ENCODE measurements around the gene DMXL2. TPM values are rescaled to one million over a fixed set of nuclear protein-coding genes. Genes with fewer than 3 reads are reported as not detected.
"Not testable (repeated sequence)": the region's sequence is repeated elsewhere in the genome, so short reads cannot be mapped to it uniquely, and the experiment has no call there.

The DMXL2 gene
- polyA plus RNA-seq, 1 of the 3 experiments (the other 2 are of a cell fraction): 6.4 TPM

- CTCF ChIA-PET: not testable (repeated sequence)
These were observed 49.2 kb downstream of the DMXL2 start for GRCh38 chr15:51573352-51573751.

GRCh38 chr15:51568939-51569784, 53.4 kb downstream of the DMXL2 start:
- H3K9me2 ChIP-seq; POLR2A ChIA-PET; H3K4me3 ChIP-seq (ENCODE audit: low read depth in 2 of 2, low read length in 1 of 2); H4K20me1 ChIP-seq (ENCODE audit: insufficient read depth); H3K27ac ChIP-seq (ENCODE audit: low read depth in 2 of 2, low read length in 1 of 2); H3F3A ChIP-seq (replicated peaks; ENCODE audit: insufficient read depth); H2AFZ ChIP-seq (ENCODE audit: low read depth); H3K79me2 ChIP-seq (ENCODE audit: insufficient read depth); H3K9me3 ChIP-seq; H3K36me3 ChIP-seq (replicated peaks in 1 of 2; ENCODE audit: control insufficient read depth in 1 of 2, insufficient read depth in 2 of 2, low read length in 1 of 2); DNase-seq; H3K4me2 ChIP-seq; H3K27me3 ChIP-seq (ENCODE audit: insufficient read depth); H3K4me1 ChIP-seq (ENCODE audit: control insufficient read depth in 1 of 2, insufficient read depth in 2 of 2, low read depth in 1 of 2, low read length in 1 of 2); H3K9ac ChIP-seq: not testable (repeated sequence)
- WGBS (ENCODE audit: low lambda C conversion rate): 90% methylated on average over 15 of the region's 18 CpGs
- CTCF ChIA-PET: interaction anchor here (0.5 to 1.2 kb wide), 2 partner anchors 33 to 380 kb away, joined by 3 read pairs; no protein-coding TSS in a partner anchor

More at GRCh38 chr15:51573352-51573751, 49.2 kb downstream of the DMXL2 start:
- H3K36me3 ChIP-seq (replicated peaks in 1 of 2; ENCODE audit: control insufficient read depth in 1 of 2, insufficient read depth in 2 of 2, low read length in 1 of 2); H3K4me2 ChIP-seq; H4K20me1 ChIP-seq (ENCODE audit: insufficient read depth); H3K4me1 ChIP-seq (ENCODE audit: control insufficient read depth in 1 of 2, insufficient read depth in 2 of 2, low read depth in 1 of 2, low read length in 1 of 2); H3K27ac ChIP-seq (ENCODE audit: low read depth in 2 of 2, low read length in 1 of 2); H3K9me2 ChIP-seq; H3K9ac ChIP-seq; H3K9me3 ChIP-seq; H3K27me3 ChIP-seq (ENCODE audit: insufficient read depth); H3K79me2 ChIP-seq (ENCODE audit: insufficient read depth); H2AFZ ChIP-seq (ENCODE audit: low read depth); POLR2A ChIA-PET; H3K4me3 ChIP-seq (ENCODE audit: low read depth in 2 of 2, low read length in 1 of 2); H3F3A ChIP-seq (replicated peaks; ENCODE audit: insufficient read depth); DNase-seq: not testable (repeated sequence)
- 83% methylated on average over 2 of the region's 2 CpGs for WGBS (ENCODE audit: low lambda C conversion rate)

GRCh38 chr15:51561271-51561670, 61.3 kb downstream of the DMXL2 start:
- no peaks in the 10 kb centered on the region for H3K79me2 ChIP-seq (ENCODE audit: insufficient read depth)
- H3F3A ChIP-seq (replicated peaks; ENCODE audit: insufficient read depth): no peaks in the 10 kb centered on the region
- H3K27me3 ChIP-seq (ENCODE audit: insufficient read depth): no peaks in the 10 kb centered on the region
- no peak overlapping the region for H3K4me3 ChIP-seq (ENCODE audit: low read depth in 2 of 2, low read length in 1 of 2)
- no peaks in the 10 kb centered on the region for H4K20me1 ChIP-seq (ENCODE audit: insufficient read depth)
- no peak overlapping the region for H2AFZ ChIP-seq (ENCODE audit: low read depth)
- CTCF ChIA-PET: no interaction called here
- no peak overlapping the region for H3K27ac ChIP-seq (ENCODE audit: low read depth in 2 of 2, low read length in 1 of 2)
- no peaks in the 10 kb centered on the region for H3K9me3 ChIP-seq
- no peak overlapping the region for H3K4me2 ChIP-seq
- DNase-seq: no peak
- POLR2A ChIA-PET: no interaction called here
- H3K9ac ChIP-seq: no peak overlapping the region
- peaks cover 0 to 6% of the 10 kb centered on the region in 2 experiments for H3K36me3 ChIP-seq (replicated peaks in 1 of 2; ENCODE audit: control insufficient read depth in 1 of 2, insufficient read depth in 2 of 2, low read length in 1 of 2)
- no peaks in the 10 kb centered on the region for H3K4me1 ChIP-seq (ENCODE audit: control insufficient read depth in 1 of 2, insufficient read depth in 2 of 2, low read depth in 1 of 2, low read length in 1 of 2)
- 88% methylated on average over 5 of the region's 5 CpGs for WGBS (ENCODE audit: low lambda C conversion rate)
- H3K9me2 ChIP-seq: no peaks in the 10 kb centered on the region
- TF ChIP-seq GATA2 (CRISPR knock-in tag; IDR thresholded peaks at IDR 0.05) (no peak), ELF1 (IDR thresholded peaks at IDR 0.05) (no peak), RXRA (IDR thresholded peaks at IDR 0.05; ENCODE audit: borderline replicate concordance, low read depth) (no peak), SIN3A (IDR thresholded peaks at IDR 0.05; ENCODE audit: borderline replicate concordance, low read depth, low read length) (no peak), TCF12 (IDR thresholded peaks at IDR 0.05) (no peak), MXI1 (IDR thresholded peaks at IDR 0.05; ENCODE audit: low read depth, low read length) (no peak), CHD2 (IDR thresholded peaks at IDR 0.05; ENCODE audit: low read length, partially characterized antibody) (no peak), ZBTB33 (IDR thresholded peaks at IDR 0.05; ENCODE audit: borderline replicate concordance, low read depth) (no peak), PBX3 (IDR thresholded peaks at IDR 0.05) (no peak), MAX (IDR thresholded peaks at IDR 0.05; ENCODE audit: low read depth) (no peak), NRF1 (IDR thresholded peaks at IDR 0.05; ENCODE audit: low read depth, low read length) (no peak), REST (IDR thresholded peaks at IDR 0.05; ENCODE audit: low read depth, low read length) (no peak), MEF2A (IDR thresholded peaks at IDR 0.05; ENCODE audit: borderline replicate concordance, low read depth) (no peak), TEAD4 (IDR thresholded peaks at IDR 0.05; ENCODE audit: borderline replicate concordance, insufficient read depth) (no peak), GABPA (IDR thresholded peaks at IDR 0.05; ENCODE audit: low read depth) (no peak)

Measured in SK-N-SH (cell line).